Calu3 (cell line): ENCODE results near the gene RPS6KB1. TPM values are rescaled to one million over a fixed set of nuclear protein-coding genes. Genes with fewer than 3 reads are reported as not detected.
"Not testable (repeated sequence)": the region's sequence is repeated elsewhere in the genome, so short reads cannot be mapped to it uniquely, and the experiment has no call there.

Experiments
- BruUV-seq: library from RNA; stranded (reverse); fragments of 400-500 nt; replicated peaks from 2 replicates; lab custom pipeline; 2021; lab: Mats Ljungman, UMichigan
- CTCF ChIA-PET: fragments of 300-600 bp; sonication (Branson Sonifier 250); formaldehyde crosslinking; loops from one replicate; lab custom pipeline; 2022; ENCODE audit warnings: antibody characterized with exemption; lab: Charles Lee
- DNase-seq: peaks from one replicate; pipeline ENCODE4 v3.0.0; 2022
- H3K27ac Mint-ChIP-seq: one replicate; pipeline ENCODE4 v1.8.0; 2022; ENCODE audit warnings: mixed read lengths; ENCODE audit not compliant: unreplicated experiment
- H3K27me3 Mint-ChIP-seq: one replicate; pipeline ENCODE4 v1.8.0; 2022; ENCODE audit warnings: mixed read lengths; ENCODE audit not compliant: unreplicated experiment
- H3K36me3 Mint-ChIP-seq: one replicate; pipeline ENCODE4 v1.8.0; 2022; ENCODE audit warnings: mild to moderate bottlenecking, moderate library complexity, mixed read lengths; ENCODE audit not compliant: insufficient read depth, unreplicated experiment
- H3K4me1 Mint-ChIP-seq: one replicate; pipeline ENCODE4 v1.8.0; 2022; ENCODE audit warnings: mild to moderate bottlenecking, low read depth, mixed read lengths; ENCODE audit not compliant: unreplicated experiment
- H3K4me3 Mint-ChIP-seq: one replicate; pipeline ENCODE4 v1.8.0; 2022; ENCODE audit warnings: mild to moderate bottlenecking, low read depth, moderate library complexity, mixed read lengths; ENCODE audit not compliant: unreplicated experiment
- H3K9me3 Mint-ChIP-seq: one replicate; pipeline ENCODE4 v1.8.0; 2022; ENCODE audit warnings: low read depth, mixed read lengths; ENCODE audit not compliant: unreplicated experiment
- intact Hi-C: fragments of 100-400 bp; cut with micrococcal nuclease; formaldehyde crosslinking; loops from one replicate; pipeline ENCODE4 v1.10.0; 2022; ENCODE audit not compliant: unreplicated experiment
- total RNA-seq: library from RNA; stranded (reverse); gene quantifications from 2 replicates; pipeline ENCODE4 v1.2.3, GENCODE V29; 2022
- TF ChIP-seq, protein P1 (sequence below): fragments of 200-600 bp; IDR thresholded peaks from one replicate; pipeline ENCODE4 v1.8.0; 2022; ENCODE audit warnings: antibody characterized with exemption; ENCODE audit not compliant: unreplicated experiment

The RPS6KB1 gene
- total RNA-seq, 1 experiment from 2014 or later, result 34.5 TPM

GRCh38 chr17:59954856-59955255, 61.9 kb downstream of the RPS6KB1 start:
- CTCF ChIA-PET, result no interaction called here
- DNase-seq, result no peak
- intact Hi-C loops, result no loop called here
- Mint-ChIP-seq H3K27me3 (no peaks in the 10 kb centered on the region), H3K27ac (no peak overlapping the region), H3K4me3 (no peak overlapping the region), H3K4me1 (no peaks in the 10 kb centered on the region), H3K9me3 (no peaks in the 10 kb centered on the region), H3K36me3 (peaks cover 5% of the 10 kb centered on the region)
- BruUV-seq, result no TSS peak
- TF ChIP-seq, protein P1, sequence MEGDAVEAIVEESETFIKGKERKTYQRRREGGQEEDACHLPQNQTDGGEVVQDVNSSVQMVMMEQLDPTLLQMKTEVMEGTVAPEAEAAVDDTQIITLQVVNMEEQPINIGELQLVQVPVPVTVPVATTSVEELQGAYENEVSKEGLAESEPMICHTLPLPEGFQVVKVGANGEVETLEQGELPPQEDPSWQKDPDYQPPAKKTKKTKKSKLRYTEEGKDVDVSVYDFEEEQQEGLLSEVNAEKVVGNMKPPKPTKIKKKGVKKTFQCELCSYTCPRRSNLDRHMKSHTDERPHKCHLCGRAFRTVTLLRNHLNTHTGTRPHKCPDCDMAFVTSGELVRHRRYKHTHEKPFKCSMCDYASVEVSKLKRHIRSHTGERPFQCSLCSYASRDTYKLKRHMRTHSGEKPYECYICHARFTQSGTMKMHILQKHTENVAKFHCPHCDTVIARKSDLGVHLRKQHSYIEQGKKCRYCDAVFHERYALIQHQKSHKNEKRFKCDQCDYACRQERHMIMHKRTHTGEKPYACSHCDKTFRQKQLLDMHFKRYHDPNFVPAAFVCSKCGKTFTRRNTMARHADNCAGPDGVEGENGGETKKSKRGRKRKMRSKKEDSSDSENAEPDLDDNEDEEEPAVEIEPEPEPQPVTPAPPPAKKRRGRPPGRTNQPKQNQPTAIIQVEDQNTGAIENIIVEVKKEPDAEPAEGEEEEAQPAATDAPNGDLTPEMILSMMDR, result no peak

DNA sequence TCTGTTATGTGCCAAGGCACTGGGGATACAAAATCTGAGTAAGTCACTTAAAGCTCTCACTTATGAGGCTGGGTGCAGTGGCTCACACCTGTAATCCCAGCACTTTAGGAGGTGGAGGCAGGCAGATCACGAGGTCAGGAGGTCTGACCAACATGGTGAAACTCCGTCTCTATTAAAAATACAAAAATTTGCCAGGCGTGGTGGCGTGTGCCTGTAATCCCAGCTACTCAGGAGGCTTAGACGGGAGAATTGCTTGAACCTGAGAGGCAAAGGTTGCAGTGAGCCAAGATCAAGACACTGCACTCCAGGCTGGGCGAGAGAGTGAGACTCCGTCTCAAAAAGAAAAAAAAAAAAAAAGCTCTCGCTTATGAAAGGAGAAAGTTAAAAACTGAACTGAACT, 66.7 kb downstream of the RPS6KB1 start:
- H3K27ac Mint-ChIP-seq, BruUV-seq, H3K27me3 Mint-ChIP-seq, intact Hi-C loops, H3K4me1 Mint-ChIP-seq, CTCF ChIA-PET, DNase-seq, H3K4me3 Mint-ChIP-seq, H3K9me3 Mint-ChIP-seq: not testable (repeated sequence)
- peaks cover 21% of the 10 kb centered on the region for H3K36me3 Mint-ChIP-seq

DNA sequence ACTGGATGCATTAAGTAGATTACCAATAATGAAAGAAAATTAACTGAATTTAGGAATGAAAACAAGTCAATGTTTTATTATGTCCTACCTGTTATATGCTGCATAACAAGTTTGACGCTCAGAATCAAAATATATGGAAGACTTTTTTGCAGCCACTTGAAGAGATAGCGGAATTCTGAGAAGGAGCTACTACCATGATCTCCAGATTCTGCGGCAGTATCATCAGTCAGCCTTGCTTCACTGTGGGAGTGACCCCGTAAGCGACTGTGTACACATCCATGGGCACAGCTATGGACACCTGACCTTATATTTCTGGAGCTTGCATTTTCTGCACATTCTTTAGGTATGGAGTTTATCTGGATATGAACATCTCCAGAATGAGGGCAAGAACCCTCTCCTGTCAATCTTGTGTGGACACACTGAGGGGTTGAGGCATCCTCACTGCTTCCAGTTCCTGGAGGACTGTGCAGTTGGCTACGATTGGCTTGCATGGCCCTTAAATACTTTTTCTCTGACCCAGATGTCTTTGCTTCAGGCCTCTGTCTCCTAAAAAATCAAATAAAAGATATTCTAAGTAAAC, 69.9 kb downstream of the RPS6KB1 start:
- no peaks in the 10 kb centered on the region for H3K9me3 Mint-ChIP-seq
- CTCF ChIA-PET, result no interaction called here
- H3K4me3 Mint-ChIP-seq, result no peak overlapping the region
- TF ChIP-seq, protein P1, result no peak
- no peak for DNase-seq
- intact Hi-C loops, result no loop called here
- H3K36me3 Mint-ChIP-seq, result peaks cover 28% of the 10 kb centered on the region
- no peaks in the 10 kb centered on the region for H3K27me3 Mint-ChIP-seq
- H3K27ac Mint-ChIP-seq, result no peak overlapping the region
- H3K4me1 Mint-ChIP-seq, result no peaks in the 10 kb centered on the region
- BruUV-seq, result no TSS peak

DNA sequence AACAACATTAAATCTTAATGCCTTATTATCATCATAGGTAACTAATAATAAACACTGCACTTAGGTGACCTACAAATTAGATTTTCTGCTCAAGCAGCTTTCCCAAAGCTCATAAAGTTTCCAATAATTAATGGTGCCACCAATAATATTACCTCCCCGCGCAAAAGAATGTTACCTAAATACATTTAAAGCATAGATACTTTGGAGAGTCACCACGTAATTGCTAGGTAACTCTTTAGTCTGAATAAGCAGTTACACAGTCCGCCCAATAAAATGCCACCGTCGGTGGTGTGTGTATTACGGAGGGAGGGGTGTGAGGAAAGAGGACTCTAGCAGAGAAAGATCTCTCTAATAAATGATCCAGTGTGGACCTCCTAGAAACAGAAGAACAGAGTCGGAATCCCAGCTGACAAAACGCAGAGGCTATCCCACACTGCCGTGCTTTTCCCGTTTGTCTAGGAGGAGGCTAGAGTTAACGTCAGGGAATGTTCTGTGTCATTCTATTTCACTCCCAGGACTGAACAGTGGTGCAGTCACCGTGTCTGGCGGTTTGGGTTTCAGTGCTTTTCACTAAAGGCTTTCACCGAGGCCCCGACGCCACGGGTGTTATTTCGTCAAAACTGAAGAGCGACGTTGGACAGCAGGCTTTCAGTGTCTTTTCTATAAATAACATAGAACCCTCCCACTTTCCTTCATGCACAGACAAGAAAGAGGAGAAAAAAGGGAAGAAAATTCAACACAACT, 71.0 kb downstream of the RPS6KB1 start:
- Mint-ChIP-seq H3K4me3 (peak overlapping the region; percentile 76), H3K36me3 (peaks cover 28% of the 10 kb centered on the region), H3K9me3 (no peaks in the 10 kb centered on the region), H3K27me3 (no peaks in the 10 kb centered on the region), H3K27ac (peak overlapping the region; percentile 55), H3K4me1 (no peaks in the 10 kb centered on the region)
- TF ChIP-seq, protein P1, result no peak
- CTCF ChIA-PET, result interaction anchor here (1.0 kb wide), 1 partner anchor 73 kb away, joined by 4 read pairs; no protein-coding TSS in a partner anchor
- intact Hi-C loops, result no loop called here
- peak; percentile 4 for DNase-seq
- no TSS peak for BruUV-seq
